AML-193 (cell line): ENCODE results near the gene CTNNBL1.

ENCODE experiments used
- DNase-seq, 2 experiments: peaks; one replicate each; lab custom pipeline; 2025; lab: John Stamatoyannopoulos, UW

Gene CTNNBL1

DNA sequence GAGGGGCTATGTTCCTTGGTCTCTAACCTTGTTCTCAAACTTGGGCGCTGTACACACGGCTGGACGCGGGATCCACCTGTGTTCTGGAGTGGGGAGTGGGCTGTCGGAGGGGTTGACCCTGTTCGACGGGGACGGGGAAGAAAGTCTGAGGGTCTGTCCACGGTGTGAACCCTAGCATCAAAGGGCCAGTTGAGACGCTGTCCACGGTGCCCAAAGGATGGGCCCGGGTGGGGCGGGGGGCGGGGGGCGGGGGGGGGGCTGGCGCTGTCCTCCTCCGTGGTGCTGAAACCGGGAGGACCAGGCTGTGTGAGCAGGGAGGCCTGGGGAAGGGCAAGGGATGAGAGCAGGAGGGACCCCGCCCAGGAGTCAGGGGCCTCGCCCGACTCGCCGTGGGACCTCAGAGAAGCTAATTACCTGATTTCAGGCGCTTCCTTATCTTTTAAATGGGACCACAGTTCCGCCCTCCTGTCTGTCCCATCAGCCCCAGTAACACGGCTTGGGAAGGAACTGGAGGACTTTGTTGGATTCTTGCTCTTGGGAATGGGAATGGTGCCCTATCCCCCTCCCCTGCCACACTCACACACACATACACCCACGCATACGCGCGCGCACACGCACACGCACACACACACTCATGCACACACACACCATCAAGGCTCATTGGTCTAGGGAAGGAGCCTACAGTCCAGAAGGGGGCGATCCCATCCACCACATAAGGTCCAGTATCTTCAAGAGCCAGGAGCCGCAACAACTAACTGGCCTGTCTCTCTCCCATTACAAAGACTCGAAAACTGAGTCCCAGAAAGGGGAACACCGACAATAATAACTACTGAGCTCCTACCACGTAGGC is 208.0 kb downstream of the CTNNBL1 start:
- no peak for DNase-seq

DNA sequence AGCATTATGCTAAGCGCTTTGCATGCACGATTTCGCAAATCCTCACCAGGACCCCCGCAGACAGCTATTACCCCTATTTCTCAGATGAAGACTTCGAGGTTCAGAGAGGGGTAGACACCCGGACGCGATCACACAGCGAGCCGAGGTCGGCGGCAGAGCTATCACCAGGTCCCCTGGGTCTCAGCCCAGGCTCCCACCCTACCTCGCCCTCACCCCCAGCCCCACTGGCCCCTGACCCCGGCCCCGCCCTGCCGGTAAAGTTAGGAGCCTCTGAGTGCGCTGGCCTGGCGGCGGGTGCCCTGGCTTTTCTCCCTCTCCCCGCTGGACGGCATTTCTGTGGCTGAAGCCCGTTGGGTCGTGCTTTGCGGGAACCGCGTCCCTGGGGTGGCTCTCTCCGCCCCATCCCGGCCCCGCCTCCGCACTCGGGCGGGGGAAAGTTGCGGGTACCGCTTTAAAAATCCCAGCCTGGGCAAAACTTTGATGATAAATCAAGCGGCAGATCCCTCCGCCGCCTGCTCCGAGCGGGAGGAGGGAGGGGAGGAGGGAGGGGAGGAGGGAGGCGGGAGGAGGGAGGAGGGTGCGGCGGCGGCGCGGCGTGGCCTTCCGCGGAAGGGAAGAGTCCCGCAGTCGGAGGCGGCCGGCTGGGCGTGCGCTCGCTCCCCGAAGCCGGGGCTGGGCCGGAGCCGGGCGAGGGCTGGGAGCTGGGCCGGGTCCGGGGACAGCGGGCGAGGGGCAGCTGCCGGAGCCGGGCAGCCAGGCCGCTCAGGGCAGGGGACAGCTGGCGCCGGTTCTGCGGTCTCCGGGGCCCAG is 208.9 kb downstream of the CTNNBL1 start, which contains the start of gene VSTM2L:
VSTM2L (plus strand) TSS at position 624 of the 810 bp plus-strand sequence. CDS start 224 bp downstream, outside the sequence.
- no peak for DNase-seq

DNA sequence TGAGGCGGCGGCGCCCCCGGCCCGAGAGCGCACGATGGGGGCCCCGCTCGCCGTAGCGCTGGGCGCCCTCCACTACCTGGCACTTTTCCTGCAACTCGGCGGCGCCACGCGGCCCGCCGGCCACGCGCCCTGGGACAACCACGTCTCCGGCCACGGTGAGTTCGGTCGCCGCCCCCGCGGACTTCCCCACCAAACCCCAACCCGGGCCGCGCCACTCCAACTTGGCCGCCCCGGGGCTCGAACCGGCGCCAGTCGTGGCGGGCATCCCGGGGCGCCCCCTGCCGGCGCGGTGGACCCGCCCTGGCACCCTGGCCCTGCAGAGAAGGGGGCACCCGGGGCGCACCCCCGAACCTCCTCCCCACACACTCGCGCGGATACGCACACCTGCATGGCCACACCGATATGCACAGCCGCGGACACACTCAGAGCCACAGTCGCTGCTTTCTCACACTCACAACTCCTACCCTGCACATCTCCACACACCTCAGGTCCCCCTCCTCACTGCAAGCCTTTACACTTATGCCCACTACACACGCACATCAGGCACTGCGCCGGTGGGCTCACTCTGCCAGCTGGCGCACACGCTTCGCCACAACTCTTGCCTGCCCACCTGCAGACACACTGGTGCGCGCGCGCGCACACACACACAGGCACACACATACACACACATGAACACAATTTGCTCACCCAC is 209.6 kb downstream of the CTNNBL1 start:
- no peak for DNase-seq

DNA sequence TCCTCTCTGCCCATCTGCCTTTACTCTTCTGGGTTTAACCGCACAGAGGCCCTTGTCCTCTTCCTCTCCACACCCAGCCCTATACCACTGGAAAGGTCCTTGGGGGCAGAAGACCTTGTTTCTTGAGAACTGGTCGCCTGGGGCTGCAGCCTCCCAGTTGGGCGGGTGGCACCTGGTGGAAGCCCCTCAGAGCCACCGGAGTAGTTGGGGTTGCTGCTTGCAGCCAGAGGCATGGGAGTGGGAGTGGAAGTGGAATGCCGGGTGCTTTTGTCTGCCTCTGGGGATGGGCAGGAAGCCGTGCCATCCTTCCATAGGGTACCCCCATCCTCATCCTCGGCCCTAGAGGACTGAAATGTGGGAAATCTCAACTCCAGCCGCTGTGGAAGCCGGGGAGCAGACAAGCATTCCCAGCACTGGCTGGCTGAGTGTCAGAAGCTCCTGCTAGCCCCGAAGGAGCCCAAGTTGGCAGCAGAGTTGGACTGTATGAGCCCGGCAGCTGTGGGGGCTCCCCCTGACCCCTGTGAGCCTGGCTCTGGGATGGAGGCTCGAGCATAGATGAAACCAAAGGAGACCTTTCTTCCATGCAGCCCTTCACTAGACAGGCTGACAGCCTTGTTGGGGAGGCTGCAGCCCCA is 210.3 kb downstream of the CTNNBL1 start:
- no peak for DNase-seq

DNA sequence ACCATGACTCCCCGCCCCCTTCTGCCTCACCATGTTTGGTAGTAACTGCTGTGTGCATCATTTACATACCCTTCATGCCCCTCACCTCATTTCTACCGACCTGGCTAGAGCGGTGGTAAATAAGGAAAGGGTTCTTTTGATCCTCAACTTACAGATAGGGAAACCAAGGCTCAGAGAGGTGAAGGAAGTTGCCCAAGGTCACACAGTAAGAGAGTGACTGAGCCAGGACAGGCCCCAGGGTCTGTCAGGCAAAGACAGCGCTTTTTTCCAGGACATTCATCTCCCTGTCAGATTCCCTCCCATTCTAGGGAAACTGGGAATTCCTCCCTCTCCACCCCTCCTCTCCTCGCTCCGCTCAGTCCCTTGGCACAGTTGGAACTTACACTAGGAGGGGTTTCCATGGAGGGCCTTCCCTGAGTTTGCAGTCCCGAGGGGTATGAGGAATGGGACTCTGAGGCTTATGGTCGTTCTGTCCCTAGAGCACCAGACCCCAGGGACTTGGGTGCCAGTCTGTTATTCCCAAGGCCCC is 211.1 kb downstream of the CTNNBL1 start:
- DNase-seq = no peak

DNA sequence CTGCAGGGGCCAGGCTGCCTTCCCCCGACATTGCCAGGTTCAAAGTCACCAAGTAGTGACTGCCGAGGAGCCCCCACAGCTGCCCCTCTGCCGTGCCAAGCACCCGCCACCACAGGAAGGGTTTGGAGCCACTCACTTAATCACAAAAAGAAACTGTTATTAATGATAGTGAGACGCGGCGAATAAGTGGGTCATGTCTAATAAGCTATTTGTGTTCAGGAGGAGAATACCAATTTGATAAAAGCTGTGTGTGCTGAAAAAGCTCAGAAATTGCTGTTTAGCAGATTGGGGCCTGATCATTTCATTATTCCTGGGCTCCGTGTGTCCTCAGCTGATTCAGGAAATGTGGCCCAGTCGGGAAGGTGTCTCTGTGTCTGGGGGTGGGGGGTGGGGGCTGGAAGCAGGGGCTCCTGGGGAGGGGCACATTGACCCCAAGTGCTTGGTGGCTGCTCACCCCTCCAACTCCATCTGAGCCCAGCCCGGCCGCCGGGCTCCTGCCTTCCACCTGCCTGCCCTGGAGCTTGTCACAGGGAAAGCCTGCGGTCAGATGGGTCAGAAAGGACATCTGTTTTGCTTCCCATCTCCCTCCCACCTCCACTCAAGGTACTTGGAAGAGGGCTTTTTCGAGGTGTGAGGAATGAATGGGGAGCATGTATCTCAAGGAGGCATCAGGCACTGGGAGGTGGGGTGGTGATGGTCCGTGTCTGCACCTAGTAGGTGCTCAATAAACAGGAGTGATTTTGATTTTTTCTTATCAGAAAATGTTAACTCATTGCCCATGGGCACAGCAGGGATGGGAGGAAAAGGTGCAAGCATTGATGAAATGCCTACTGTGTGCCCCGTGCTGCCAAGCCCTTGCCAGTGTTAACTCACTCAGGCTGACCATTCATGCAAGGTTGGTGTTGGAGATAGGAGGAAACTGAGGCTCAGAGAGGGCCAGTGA is 212.1 kb downstream of the CTNNBL1 start:
- no peak for DNase-seq

DNA sequence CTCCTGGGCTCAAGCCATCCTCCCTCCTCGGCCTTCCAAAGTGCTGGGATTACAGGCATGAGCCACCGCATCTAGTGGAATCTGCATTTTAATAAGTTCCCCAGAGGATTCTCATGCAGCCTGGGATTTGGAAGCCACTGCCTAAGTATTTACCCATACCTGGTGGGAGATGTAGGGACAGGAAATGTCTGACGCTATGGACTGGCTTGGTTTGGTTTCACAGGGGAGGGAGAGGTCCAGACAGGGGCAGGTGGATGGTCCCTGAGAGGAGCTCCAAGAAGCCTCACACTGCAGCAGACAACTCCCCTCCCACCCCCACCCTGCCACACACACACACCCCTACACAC is 213.5 kb downstream of the CTNNBL1 start:
- DNase-seq = no peak

DNA sequence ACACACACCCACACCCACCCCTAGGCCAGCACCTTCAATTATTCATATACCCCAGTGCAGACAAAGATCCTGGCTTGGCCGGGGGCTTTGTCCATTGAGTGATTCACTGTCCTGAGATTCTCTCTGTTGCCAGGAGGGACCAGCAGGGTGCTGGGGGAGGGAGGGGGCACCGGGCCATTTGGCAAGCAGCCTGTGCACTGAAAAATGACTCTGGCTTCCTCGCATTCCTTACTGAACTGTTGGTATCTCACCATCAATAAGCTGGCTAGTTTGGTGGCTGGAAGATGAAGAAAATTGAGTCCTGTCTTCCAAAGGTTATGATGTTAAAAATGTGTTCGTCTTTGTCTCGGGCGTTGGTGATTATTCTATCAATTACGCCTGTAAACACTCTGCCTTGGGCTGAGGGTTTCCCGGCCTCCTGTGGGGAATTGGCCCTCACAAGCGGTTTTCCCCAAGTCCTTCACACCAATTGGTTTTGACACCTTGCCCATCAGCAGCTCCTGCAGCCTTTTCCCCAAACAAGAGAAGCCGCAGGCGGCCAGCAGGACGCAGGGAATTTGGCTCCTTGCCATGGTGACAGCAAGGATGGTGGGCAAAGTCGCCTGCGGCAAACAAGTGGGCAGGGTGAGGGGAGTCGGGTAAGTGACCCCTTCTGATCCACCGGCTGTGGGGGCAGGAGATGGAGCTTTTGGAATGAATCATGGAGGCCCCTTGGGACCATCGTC is 214.0 kb downstream of the CTNNBL1 start:
- no peak for DNase-seq

DNA sequence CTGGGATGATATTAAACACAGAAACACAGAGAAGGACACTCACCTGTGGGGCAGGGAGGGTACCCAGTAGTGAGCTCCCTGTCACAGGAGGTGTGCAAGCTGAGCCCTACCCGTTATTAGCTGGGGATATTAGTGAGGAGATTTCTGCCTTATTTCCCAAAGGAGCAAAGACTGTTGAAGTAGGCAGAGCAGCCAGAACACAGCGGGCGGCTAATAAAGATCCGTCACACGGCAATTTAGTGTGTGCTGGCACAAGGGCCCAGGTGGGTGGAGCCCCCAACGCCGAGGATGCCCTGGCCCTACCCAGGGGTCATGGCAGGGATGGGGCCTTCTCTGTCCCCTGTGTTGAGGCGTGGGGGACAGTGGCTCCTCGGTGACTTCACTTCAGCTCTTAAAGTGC is 217.4 kb downstream of the CTNNBL1 start:
- DNase-seq = no peak

DNA sequence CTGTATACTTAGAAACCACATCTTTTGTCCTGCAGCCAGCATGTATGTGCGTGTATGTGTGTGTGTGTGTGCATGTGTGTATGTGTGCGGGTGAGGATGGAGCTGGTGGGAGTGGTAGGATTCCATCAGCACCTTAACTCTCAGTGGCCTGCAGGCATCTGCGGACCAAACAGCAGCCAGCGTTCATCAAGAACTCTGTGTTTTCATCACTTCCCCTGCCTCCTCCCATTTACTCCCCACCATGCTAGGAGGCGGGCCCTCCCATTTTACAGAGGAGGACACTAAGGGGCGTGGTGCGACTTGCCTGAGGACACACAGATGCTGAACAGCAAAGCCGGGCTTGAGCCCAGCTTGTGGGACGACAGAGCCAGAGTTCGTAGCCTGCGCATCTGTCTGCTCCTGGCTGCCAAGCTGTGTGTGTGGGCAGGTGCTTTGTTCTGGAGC is 218.0 kb downstream of the CTNNBL1 start:
- DNase-seq = no peak

DNA sequence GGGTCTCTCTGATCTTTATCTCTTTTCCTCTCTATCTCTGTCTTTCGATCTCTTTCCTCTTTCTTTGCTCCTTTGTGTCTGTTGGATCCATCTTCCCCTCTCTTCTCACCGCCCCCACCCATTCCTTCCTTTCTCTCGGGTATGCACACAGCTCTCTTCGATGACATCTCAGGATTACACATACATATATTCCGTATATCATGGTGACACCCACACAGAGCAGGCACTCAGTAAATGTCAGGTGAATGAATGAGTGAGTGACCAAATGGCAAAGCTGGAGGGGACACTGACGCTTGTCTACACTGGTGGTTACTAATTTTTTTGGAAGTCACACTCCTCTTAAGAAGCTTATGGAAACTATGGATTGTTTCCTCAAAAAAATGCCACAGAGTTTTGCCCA is 219.0 kb downstream of the CTNNBL1 start:
- no peak for DNase-seq

DNA sequence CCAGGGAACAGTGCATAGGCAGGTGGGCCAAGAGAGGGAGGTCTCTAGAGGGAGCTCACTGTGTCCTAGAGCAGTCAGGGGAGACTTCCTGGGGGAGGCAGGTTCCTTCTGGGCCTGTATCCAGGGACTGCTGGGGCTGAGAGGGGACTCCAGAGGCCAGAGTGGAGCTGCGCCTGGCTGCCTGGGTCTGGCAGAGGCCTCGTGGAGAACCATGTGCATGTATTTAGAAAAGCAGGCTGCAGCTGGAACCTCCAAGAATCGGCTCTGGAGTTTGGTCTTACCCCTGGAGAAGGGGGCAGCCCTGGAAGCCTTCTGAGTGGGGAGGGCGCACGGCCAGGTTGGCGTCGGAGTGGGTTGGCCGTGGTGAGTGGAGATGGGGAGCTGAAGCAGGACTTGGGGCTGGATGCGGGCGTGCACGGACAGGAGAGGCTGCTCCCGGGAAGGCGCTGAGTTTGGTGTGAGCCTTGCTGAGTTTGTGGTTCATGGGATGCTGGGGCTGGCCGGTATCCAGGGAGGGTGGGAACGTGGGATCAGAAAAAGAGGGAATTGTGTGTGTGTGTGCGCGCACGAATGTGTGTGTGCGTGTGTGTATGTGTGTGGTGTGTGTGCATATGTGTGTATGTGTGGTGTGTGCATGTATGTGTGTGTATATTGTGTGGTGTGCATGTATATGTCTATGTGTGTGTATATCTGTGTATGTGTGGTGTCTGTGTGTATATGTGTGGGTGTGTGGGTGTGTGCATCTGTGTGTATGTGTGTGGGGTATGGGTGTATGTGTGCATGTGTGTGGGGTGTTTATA is 219.9 kb downstream of the CTNNBL1 start:
- no peak for DNase-seq

DNA sequence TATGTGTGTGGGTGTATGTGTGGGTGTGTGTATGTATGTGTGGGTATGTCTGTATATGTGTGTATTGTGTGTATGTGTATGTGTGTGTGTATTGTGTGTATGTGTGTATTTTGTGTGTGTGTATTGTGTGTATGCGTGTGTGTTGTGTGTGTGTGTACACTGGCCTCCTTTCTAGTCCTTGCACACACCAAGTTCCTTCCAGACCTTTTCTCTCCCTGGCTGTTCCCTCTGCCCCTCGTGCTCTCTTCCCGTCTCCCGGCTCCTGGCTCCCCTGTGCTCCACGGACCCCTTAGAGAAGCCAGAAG is 220.5 kb downstream of the CTNNBL1 start:
- no peak for DNase-seq

DNA sequence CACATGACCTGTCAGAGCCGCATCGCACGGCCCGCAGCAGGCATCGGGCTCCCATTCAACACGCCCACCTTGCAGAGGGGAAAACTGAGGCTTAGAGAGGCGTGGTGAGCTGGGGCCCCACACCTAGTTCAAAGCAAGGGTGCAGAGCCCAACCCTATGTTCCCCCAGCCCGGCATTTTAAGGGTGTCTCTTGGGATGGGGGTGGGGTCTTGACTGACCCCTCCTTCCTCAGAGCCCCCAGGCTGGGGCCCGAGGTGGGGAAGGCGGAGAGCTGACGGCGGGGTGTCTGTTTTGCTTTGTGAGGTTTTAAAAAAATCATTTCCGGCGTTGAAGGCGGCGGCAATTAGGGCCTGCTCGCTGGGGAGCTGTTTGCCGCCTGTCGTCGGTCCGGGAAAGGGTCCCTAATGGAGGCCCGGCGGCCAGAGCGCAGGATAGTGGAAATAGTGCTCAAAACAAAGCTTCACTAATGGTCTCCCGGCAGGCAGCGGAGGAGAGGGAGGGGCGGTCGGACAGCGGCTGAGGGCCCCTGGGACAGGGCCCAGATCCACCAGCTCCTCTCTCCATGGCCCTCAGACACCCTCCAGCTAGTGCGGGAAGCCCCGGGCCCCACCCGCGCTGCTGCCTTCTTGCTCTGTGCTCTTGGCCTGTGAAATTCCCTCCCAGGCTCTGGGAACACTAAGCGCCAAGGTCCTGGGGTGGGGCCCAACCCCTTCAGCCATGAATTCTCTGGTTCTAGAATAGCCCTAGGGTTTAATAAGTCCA is 221.0 kb downstream of the CTNNBL1 start:
- no peak for DNase-seq

DNA sequence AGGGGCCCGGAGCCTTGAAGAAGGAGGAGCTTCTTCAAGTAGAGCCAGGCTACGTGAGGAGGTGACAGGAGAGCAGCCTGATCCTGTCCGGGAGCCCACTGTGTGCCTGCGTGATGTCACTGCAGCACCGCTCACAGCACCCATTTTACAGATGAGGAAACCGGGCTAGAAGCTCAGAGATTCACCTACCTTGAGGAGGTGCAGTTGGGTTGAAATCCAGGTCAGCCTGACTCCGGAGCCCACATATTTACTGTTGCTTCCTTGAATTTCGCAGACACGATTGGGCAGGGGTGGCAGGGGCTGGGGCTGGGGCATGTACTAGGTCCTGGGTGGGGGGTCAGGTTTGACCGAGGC is 221.6 kb downstream of the CTNNBL1 start:
- no peak for DNase-seq

DNA sequence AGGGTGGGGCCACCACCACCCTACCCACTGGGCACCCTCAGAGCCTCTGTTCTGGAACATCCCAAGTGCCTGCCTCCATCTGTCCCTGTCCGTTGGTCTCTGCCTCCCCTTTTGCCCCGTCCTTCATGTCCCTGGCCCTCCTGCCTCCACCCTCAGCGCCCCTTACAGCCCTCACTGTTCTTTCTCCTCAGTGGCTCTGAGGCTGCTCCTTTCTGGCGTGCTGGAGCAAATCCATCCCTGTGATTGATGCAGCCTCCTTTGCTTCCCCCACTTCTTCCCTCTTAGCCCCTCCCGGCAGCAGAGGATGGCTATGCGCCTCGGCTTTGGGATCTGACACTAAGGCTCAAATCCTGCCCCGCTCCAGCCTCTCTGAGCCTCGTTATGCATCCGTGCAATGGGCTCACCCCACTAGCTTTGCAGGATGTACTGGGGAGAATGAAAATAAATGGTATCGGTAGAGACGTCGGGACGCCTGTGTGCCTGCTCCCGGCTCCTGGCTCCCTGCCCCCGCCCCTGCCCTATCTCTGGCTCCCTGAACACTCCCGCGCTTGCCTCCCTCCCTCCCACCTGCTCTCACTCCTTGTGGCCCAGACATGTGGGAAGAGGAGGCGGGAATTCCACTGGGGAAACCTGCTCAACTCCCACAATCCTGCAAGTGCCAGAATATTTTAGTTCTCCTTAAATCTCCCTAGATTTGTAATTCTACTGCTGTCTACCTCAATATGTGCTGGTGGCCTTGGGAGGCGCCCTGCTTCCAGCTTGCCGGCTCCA is 222.2 kb downstream of the CTNNBL1 start:
- DNase-seq = no peak

DNA sequence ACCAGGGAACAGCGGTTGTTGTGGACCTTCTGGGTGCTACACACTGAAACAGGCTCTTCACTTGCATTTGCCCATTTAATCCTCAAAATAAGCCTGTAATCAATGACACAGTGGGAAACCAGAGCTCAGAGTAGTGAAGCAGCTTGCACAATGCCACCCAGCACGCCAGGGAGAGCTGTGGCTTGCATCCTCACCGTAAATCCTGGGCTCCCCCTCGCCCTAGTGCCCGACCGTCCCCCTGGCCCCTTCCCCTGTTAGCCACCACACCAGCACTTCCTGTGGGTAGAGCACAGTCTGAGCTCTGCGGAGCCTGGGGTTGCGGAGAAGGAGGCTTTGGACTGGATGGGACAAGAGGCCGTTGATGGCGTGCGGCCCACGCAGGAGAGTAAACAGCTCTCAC is 223.6 kb downstream of the CTNNBL1 start:
- no peak for DNase-seq

DNA sequence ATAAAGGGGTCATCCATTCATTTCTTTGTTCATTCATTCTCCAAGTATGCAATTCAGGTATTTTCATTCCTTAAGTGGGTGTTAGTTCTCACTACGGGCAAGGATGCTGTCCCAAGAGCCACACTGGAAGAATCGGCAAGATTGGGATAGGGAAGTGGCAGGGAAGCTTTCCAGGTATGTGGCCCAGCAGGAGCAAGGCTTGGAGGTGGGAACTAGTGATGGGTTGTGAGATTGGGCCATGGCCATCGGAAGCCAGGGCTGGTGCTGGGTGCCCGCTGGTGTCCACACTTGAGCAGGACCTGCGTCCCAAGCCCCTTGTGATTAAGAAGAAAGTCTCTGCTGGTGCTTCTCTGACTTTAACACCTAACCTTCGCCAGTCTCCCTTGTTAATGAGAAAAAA is 224.2 kb downstream of the CTNNBL1 start:
- DNase-seq = no peak
